Right renal pelvis (tissue), 4 donors: Measurements from ENCODE around the gene CAP2. TPM values are rescaled to one million over a fixed set of nuclear protein-coding genes. Genes with fewer than 3 reads are reported as not detected.
"Not testable (repeated sequence)": the region's sequence is repeated elsewhere in the genome, so short reads cannot be mapped to it uniquely, and the experiment has no call there.

Source experiments
- DNase-seq, 4 donors: peaks; one replicate each; pipeline ENCODE4 v3.0.0-alpha.2; 2013; ENCODE audit warnings: low read depth in 4 of 4, low spot score in 3 of 4, missing footprints in 1 of 4
- polyA plus RNA-seq, 4 donors: library from polyadenylated mRNA; unstranded; fragments of 120-200 nt; gene quantifications; one replicate each; pipeline ENCODE4 v1.2.1, GENCODE V29; 2013; ENCODE audit not compliant: insufficient read length in 4 of 4

Gene CAP2
- polyA plus RNA-seq, 4 donors, result 12.6 to 15.6 (median 12.9) TPM

- no peak for DNase-seq
Observed at GRCh38 chr6:17431581-17431980, 38.2 kb downstream of the CAP2 start.

GRCh38 chr6:17432356-17432755 lies 39.0 kb downstream of the CAP2 start:
- DNase-seq, result no peak

GRCh38 chr6:17439243-17439993 lies 46.0 kb downstream of the CAP2 start:
- no peak for DNase-seq

- DNase-seq, result not testable (repeated sequence)
Observed at GRCh38 chr6:17440811-17441210, 47.4 kb downstream of the CAP2 start.

- DNase-seq, result no peak
Observed at GRCh38 chr6:17442196-17442595, 48.8 kb downstream of the CAP2 start.

- DNase-seq, result no peak
Observed at GRCh38 chr6:17446713-17447112, 53.3 kb downstream of the CAP2 start.

GRCh38 chr6:17448165-17448564 lies 54.8 kb downstream of the CAP2 start:
- DNase-seq, result no peak

- DNase-seq, result no peak
Observed at GRCh38 chr6:17450397-17450796, 57.0 kb downstream of the CAP2 start.

GRCh38 chr6:17450832-17451231 lies 57.4 kb downstream of the CAP2 start:
- peak in 3 of 4 donors; percentile 43 to 67 (median 65) for DNase-seq

- no peak for DNase-seq
Observed at GRCh38 chr6:17452096-17452495, 58.7 kb downstream of the CAP2 start.

- DNase-seq, result no peak
Observed at GRCh38 chr6:17454316-17455005, 61.1 kb downstream of the CAP2 start.

- no peak for DNase-seq
Observed at GRCh38 chr6:17455919-17456318, 62.5 kb downstream of the CAP2 start.

GRCh38 chr6:17456711-17457110 lies 63.3 kb downstream of the CAP2 start:
- no peak for DNase-seq

GRCh38 chr6:17457405-17457804 lies 64.0 kb downstream of the CAP2 start:
- DNase-seq, result no peak

- DNase-seq, result no peak
Observed at GRCh38 chr6:17457956-17458355, 64.6 kb downstream of the CAP2 start.

GRCh38 chr6:17458966-17459365 lies 65.6 kb downstream of the CAP2 start:
- DNase-seq, result no peak

GRCh38 chr6:17460862-17461261 lies 67.5 kb downstream of the CAP2 start:
- DNase-seq, result no peak

GRCh38 chr6:17466147-17466546 lies 72.8 kb downstream of the CAP2 start:
- DNase-seq, result no peak

- no peak for DNase-seq
Observed at GRCh38 chr6:17466707-17467106, 73.3 kb downstream of the CAP2 start.

- no peak for DNase-seq
Observed at GRCh38 chr6:17469006-17469832, 75.8 kb downstream of the CAP2 start.

- DNase-seq, result no peak
Observed at GRCh38 chr6:17470202-17470937, 77.0 kb downstream of the CAP2 start.
